G401.6 (cell line): ENCODE data around the gene MAML2.

ENCODE experiments used
- FAIRE-seq: peaks from 2 replicates; lab custom pipeline; 2012; peaks lifted over from hg19 to GRCh38; lab: Jason Lieb, UNC

Gene MAML2

DNA sequence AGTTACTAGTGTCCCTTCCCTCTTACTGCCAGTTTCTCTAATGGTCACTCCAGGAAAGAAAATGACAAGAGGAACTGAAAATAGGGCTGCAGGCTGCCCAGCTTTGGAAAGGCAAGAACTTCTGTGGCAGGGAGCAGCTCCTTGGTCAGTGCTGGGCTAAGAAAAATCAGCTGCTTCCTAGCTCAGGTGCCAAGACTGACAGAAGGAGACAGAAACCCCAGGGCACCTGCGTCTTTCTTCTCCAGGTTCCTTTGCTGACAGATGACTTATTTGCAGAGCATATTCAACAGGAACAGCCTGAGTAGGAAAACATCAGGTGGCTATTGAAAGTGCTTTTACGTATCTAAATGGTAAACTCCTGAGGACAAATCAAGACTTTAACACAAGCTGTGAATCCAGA lies 25.4 kb downstream of the MAML2 start:
- FAIRE-seq: no peak

GRCh38 chr11:96316869-96317268 lies 26.1 kb downstream of the MAML2 start:
- no peak for FAIRE-seq

DNA sequence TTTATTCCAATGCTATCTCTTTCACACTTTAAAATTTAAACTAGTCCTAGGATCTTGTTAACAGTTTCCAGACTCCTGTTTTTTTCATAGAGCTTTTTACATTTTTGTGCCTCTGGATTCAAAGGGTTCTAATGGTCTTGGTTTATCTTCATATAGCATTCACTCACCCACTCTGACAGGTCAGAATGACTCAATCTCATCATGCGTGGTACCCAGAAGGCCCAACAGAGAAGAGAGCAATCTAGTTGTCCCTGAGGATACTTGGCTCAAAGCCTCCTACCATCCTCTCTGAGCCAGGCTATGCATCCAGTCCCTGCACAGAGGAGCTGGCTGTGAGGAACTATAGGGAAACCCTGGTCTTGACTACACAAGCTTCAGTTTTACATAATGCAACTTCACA lies 27.5 kb downstream of the MAML2 start:
- FAIRE-seq: no peak

DNA sequence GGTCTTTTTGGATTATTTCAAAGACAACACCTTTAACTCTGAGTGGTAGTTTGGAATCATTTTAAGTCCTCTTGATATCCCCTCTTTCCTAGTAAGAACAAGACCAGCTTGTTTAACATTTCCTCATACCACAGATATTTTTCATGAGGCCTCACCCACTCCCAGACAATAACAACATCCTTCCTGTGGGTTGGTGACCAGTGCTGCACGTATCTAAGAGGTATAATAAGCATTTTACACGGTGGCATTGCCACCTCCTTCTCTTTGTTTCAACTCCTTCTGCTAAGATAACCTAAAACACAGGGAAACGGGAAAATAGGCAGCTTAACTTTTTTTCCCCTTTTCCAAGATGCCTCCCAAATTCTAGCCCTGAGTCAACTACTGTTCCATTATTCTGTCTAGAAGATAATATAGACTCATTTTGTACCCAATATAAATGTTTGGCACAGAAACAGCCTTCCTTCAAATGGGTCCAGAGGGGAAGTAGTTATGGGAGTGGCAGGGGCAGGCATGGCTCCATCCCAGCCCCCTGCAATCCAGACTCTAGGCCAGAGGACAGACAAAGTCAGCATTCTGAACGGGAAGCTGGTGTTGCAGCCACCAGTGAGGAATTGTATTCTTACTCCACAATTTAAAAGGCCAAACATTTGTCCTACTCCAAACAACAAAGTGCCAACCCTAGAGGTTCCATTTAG lies 28.5 kb downstream of the MAML2 start:
- no peak for FAIRE-seq

- no peak for FAIRE-seq
These were observed 29.8 kb downstream of the MAML2 start for GRCh38 chr11:96313163-96313562.

- FAIRE-seq: no peak
These were observed 31.9 kb downstream of the MAML2 start for GRCh38 chr11:96311120-96311568.

- no peak for FAIRE-seq
These were observed 32.8 kb downstream of the MAML2 start for GRCh38 chr11:96310236-96310635.

DNA sequence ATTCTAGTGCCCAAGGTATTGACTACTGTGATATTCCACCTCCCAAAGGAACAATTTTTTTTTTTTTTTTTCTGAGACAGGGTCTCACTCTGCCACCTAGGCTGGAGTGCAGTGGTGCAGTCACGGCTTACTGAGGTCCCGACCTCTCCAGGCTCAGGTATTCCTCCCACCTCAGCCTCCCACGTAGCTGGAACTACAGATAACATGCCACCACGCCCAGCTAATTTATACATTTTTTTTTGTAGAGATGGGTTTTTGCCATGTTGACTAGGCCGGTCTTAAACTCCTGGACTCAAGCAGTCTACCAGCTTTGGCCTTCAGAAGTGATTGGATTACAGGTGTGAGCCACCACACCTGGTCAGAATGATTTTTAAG lies 33.4 kb downstream of the MAML2 start:
- FAIRE-seq: no peak

DNA sequence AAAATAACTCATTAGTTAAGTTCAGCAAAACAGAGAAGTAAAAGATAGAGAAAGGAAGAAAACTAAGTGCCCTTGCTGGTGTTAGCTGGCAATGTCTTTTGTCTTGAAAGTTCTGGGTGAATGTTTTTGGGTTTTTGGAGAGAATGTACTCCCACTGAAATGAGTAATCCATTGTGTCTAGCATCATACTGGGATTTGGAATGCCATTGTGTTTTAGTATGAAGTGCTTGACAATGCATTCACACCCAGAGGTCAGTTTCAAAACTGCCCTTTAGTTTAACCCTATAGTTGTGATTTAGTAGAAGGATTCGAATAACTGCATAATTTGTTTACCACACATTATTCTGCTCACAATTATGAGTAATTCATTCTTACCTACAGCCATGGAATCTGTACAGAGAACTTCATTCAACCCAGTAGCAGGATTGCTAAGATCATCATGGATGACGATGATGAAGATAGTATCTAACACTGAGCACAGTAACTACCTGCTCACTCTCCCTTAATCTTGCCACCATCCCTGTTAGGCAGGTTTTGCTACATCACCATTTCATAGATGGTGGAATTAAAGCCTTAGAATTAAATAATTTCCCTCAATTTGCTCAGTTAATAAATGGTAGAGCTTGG lies 33.9 kb downstream of the MAML2 start:
- no peak for FAIRE-seq

DNA sequence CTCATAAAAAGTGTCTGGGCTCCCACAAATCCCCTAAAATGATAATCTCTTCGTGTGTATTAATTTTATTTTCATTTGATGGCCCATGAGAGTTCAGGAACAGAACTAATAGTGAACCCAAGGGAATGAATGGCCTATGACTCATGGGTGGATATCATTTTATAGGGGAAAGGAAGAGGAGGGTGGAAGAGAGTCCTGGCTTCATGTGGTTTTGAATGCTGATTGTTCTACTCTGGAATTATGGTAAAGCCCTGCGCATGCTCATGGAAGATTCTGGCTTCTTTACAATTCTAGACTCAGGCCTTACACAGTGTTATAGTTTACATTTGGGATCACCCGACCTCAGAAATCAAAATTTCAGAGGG lies 35.2 kb downstream of the MAML2 start:
- no peak for FAIRE-seq

DNA sequence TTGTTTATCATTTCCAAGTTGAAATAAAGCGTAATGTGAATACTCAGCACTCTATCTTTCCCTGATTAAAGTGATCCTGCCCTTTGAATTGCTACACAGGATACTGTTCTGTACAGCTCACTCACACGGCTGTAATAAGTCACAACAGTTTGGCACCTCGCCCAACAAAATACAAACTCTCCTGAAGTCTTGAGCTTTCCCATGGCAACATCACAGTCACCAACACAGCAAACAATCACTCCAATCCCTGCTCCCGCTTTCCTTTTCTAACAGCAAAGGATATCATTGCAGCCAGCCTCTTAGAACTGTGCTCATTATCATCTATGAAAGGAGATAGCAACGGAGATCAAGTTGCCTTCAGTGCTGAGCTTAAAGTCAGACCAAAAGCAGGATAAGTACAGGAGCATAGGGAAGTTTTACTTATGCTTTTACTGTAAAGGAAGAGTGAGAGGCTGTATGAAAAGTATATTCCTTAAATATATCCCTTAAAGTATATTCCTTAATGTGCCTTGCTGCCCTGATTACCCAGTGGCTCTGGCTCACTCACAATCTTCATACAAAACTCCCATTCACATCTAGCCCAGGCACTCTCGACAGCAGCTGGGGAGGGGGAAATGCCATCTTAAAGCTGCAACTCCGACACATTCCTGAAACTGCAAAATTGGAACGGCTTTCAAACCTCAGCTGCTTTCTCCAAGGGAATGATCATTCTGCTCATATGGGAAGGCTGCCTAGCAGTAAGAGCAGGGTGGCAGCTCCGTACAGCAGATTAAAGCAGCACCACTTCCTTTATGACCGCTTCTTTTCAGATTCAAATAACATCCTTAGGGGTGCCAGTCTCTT lies 35.8 kb downstream of the MAML2 start:
- FAIRE-seq: no peak

DNA sequence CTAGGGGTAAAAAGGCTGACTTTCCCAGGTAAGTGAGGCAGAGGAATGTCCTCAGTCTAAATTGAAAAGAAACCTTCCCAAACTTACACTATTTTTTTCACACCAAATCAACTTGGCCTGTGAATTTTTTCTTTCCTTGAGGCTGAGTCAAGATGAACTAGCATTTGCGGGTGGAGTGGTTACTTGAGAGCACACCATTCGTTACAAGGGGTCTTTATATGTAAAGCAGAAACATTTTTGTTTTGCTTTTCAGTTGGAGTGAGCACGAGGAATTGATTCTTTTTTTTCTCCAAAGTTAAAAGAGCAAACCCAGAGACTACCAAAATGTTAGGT lies 36.4 kb downstream of the MAML2 start:
- FAIRE-seq: no peak

DNA sequence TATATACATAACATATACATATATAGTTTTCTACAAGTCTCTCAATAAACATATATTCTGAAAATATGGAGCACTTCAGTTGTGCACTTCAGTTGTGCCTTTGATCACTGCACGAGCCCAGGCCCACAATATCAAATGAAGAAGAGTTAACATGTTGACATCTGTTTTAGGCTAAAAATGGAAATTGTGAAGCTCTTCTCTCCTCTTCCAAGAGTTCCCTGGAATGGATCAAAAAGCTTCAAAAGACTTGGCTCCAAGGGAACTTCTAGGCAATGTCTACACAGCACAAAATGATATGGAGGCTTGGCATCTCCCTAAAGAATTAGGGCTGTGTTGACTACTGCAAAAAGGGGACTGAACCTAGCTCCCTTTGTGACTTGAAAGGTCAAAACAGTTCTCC lies 36.9 kb downstream of the MAML2 start:
- FAIRE-seq: no peak

GRCh38 chr11:96303980-96304379 lies 39.0 kb downstream of the MAML2 start:
- no peak for FAIRE-seq

- FAIRE-seq: no peak
These were observed 39.9 kb downstream of the MAML2 start for GRCh38 chr11:96303064-96303463.

DNA sequence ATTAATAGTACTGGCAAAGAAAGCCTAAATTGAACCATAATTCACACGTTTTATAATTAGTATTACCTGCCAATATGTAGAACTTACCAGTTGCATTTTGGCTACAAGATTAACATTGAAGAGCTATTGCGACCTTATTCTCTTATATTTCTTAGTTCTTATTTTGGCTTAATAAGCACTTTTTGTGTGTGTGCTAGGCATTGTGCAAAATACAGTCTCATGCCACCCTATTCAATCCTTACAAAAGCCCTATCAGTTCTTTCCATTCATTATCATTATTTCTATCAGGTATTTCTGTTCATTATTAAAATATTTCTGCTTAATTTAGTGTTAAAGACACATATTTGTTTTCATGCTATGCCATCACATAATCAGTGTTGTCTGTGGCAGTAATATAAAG lies 41.2 kb downstream of the MAML2 start:
- no peak for FAIRE-seq

GRCh38 chr11:96299155-96299888 lies 43.7 kb downstream of the MAML2 start:
- FAIRE-seq: no peak

DNA sequence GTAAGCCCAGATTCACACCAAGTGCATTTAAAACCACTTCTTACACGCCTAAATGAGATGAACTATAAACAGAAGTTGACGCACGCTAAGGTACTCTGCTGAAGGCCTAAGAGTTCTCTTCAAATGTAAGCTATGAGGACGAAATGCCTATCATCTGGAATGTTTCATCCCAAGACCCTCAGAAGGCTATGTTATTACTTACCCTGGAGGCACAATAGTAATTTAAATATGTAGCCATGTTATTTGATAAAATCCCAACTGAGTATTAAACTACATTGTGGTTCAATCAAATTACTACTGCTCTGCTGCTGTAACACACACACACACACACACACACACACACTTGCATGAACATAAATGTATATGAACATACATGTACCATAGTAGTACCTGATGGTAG lies 47.6 kb downstream of the MAML2 start:
- no peak for FAIRE-seq

- no peak for FAIRE-seq
These were observed 48.7 kb downstream of the MAML2 start for GRCh38 chr11:96294289-96294688.

DNA sequence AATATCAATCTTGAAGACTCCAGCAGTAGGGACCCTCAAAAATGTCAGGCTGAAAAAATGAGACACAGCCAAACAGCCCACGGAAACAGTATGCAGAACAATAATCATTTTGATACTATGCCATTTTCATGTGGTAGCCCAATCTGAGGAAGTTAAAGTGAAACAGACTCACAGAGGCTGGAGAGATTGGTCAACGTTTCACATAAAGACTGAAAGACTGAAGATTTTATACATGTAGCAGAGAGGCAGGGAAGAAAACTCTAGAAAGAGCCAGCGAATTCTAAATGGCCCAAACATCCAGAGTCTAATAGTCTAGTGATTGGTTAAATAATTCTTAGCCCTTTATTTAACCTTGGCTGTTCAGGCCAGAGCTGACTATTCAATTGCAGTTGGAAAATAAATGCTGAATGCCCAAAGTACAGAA lies 49.4 kb downstream of the MAML2 start:
- FAIRE-seq: no peak

DNA sequence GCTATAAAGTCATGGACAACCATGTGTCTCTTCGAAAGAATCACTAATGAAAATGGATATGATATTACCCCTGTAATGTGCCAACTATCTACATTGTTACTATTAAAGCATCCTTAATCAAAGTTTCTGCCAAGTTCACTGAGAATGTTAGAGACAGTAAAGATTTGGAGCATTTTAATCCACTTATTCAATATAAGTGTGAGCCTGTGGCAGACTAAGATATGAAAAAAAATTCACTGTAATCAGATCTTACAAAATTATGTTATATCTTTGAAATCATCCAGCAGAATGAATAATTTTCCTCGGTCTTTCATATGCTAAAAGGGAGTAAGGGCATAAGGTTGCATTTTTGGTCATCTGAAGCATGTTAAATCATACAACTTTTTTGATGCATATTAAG lies 49.9 kb downstream of the MAML2 start:
- no peak for FAIRE-seq

DNA sequence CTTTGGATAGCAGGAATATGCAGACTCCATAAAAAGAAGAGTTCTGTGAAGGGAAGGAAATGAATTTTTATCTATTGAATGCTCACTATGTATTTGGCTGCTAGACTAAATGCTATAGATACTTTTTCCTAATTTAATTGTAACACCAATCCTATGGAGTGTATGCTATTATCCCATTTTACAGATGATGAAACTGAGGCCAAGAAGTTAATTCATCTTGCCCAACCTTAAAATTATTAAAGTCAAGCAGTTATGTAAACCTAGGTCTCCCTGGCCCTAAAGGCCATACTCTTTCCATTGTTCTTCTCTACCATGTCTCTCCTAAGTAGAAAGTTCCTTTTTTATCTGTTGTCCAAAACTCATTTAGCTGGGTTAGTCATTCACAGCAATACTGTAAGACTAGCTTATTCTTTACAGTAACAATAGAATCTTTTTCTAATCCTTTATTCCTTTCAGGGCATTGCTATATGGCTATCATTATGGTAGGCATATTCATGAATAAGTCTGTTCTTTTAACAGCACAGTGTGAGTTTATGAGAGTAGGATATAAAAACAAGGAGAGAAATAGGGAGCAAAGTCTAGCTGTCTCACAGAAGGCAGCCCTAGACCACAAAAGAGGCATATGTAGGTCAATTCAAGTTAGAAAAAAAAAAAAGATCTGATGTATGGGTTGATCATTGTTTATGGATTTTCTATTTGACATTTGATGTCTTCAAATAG lies 50.5 kb downstream of the MAML2 start:
- FAIRE-seq: no peak
